Common myeloid progenitor, CD34-positive (primary cell): ENCODE data around the gene MAP3K14. TPM values are rescaled to one million over a fixed set of nuclear protein-coding genes. Genes with fewer than 3 reads are reported as not detected.

Experiments used
- CTCF ChIA-PET: fragments of 350-600 bp; sonication (Branson Sonifier 250); formaldehyde crosslinking; loops from one replicate; lab custom pipeline; 2021; ENCODE audit warnings: antibody characterized with exemption; lab: Charles Lee
- POLR2A ChIA-PET: fragments of 350-600 bp; sonication (Branson Sonifier 250); formaldehyde crosslinking; loops from one replicate; lab custom pipeline; 2021; ENCODE audit warnings: antibody characterized with exemption; lab: Charles Lee
- DNase-seq, 3 donors: peaks; one replicate each; pipeline versions ENCODE4 v3.0.0 to v3.0.0-alpha.2; 2013
- H3K27ac ChIP-seq, 2 experiments: 1 replicate in 1 of 2; 2 replicates in 1 of 2; pipeline ENCODE4 v1.7.0; 2013; ENCODE audit warnings: inconsistent platforms in 2 of 2, low read length in 2 of 2, mild to moderate bottlenecking in 2 of 2, low read depth in 1 of 2, moderate library complexity in 1 of 2; ENCODE audit not compliant: severe bottlenecking in 2 of 2, insufficient read depth in 1 of 2, poor library complexity in 1 of 2
- H3K27me3 ChIP-seq, 5 experiments: replicated peaks in 2 of 5; 1 replicate in 3 of 5; 2 replicates in 2 of 5; pipeline versions ENCODE4 v1.6.1 to v1.7.0; 2013; ENCODE audit warnings: low read length in 4 of 5, mild to moderate bottlenecking in 2 of 5, moderate library complexity in 2 of 5, inconsistent platforms in 1 of 5; ENCODE audit not compliant: insufficient read depth in 5 of 5, control insufficient read depth in 4 of 5
- H3K36me3 ChIP-seq, 4 experiments: 1 replicate in 2 of 4; 2 replicates in 2 of 4; pipeline versions ENCODE4 v1.6.1 to v1.7.0; 2013; ENCODE audit warnings: low read length in 3 of 4, control low read depth in 1 of 4, mild to moderate bottlenecking in 1 of 4; ENCODE audit not compliant: control insufficient read depth in 4 of 4, insufficient read depth in 4 of 4
- H3K4me1 ChIP-seq, 4 experiments: 1 replicate in 3 of 4; 2 replicates in 1 of 4; pipeline versions ENCODE4 v1.6.1 to v1.7.1; 2013; ENCODE audit warnings: low read length in 3 of 4, mild to moderate bottlenecking in 3 of 4, control low read depth in 1 of 4, inconsistent platforms in 1 of 4, moderate library complexity in 1 of 4; ENCODE audit not compliant: control insufficient read depth in 4 of 4, insufficient read depth in 4 of 4; ENCODE audit errors: control extremely low read depth in 1 of 4
- H3K4me3 ChIP-seq, 7 experiments: 1 replicate in 4 of 7; 2 replicates in 3 of 7; pipeline versions ENCODE4 v1.5.1 to v1.7.0; 2013; ENCODE audit warnings: mild to moderate bottlenecking in 7 of 7, low read length in 6 of 7, moderate library complexity in 6 of 7, inconsistent platforms in 2 of 7, low read depth in 2 of 7, control low read depth in 1 of 7; ENCODE audit not compliant: insufficient read depth in 4 of 7, control insufficient read depth in 1 of 7; ENCODE audit errors: extremely low read depth in 1 of 7
- H3K9me3 ChIP-seq, 5 experiments: 1 replicate in 4 of 5; 2 replicates in 1 of 5; pipeline versions ENCODE4 v1.6.1 to v1.7.1; 2013; ENCODE audit warnings: low read length in 4 of 5, mild to moderate bottlenecking in 2 of 5, inconsistent platforms in 1 of 5, low read depth in 1 of 5, moderate library complexity in 1 of 5; ENCODE audit not compliant: control insufficient read depth in 4 of 5, insufficient read depth in 2 of 5; ENCODE audit errors: control extremely low read depth in 1 of 5
- WGBS: methylation state at CpG from one replicate; pipeline ENCODE4 v1.1.5; 2013; ENCODE audit not compliant: insufficient coverage; 5-methylcytosine and 5-hydroxymethylcytosine counted together
- polyA plus RNA-seq: library from polyadenylated mRNA; unstranded; fragments of 120-200 nt; gene quantifications from one replicate; pipeline ENCODE4 v1.2.1, GENCODE V29; 2013

MAP3K14 gene
- polyA plus RNA-seq: 10.0 TPM

DNA sequence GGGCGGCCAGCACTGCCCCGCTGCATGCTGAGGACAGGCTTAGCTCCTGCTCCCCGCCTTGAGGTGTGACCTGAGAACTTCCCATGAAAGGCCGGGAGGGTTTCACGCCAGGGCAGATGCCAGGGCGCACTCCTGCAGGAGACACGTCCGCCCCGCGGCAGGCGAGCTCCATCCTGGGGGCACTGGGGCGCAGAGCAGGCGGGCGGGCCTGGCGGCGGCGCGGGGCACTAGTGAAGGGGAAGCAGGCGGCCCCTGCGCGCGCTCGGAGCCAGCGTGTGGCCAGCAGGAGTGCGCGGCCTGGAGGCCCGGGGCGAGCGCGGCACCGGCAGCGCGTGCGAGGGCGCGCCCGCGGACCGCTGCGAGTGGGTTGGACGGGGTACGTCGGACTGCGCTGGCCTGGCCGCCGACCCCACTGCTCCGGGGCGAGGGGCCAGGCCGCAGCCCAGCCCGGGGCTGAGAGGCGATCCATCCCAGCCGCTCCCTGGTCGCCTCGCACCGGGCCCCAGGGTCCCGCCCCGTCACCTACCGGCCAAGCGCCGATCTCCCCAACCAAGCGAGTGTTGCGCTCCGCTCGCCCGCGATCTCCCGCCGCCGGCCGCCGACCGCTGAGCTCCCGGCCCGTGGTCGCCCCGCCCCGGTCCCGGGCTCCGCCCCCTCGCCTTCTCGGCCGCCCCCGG, at the start of gene MAP3K14:
MAP3K14 (minus strand) TSS at position 587 of the 677 bp plus-strand sequence. CDS start 26,275 bp downstream, outside the sequence.
- Histone ChIP-seq H3K4me1 (peaks cover 45 to 75% (median 71%) of the 10 kb centered on the region in 4 experiments), H3K4me3 (peak within 1 kb of the TSS; percentile 77 to 88 (median 83)), H3K27ac (peak within 1 kb of the TSS; percentile 17 to 84), H3K36me3 (peaks cover 0 to 4% (median 0%) of the 10 kb centered on the region in 4 experiments), H3K9me3 (no peaks in the 10 kb centered on the region), H3K27me3 (no peaks in the 10 kb centered on the region)
- CTCF ChIA-PET: interaction anchor here (0.7 to 10.7 kb wide), 19 partner anchors 9 to 97 kb away, joined by 3 to 75 read pairs (median 5); no protein-coding TSS in a partner anchor
- WGBS: under 1% methylated on average over 72 of the region's 83 CpGs
- POLR2A ChIA-PET: interaction anchor here (0.9 to 2.4 kb wide), 8 partner anchors 17 to 155 kb away, joined by 3 to 9 read pairs (median 6); partner anchors contain the start of gene FMNL1
- peak; percentile 64 to 87 (median 81) for DNase-seq

DNA sequence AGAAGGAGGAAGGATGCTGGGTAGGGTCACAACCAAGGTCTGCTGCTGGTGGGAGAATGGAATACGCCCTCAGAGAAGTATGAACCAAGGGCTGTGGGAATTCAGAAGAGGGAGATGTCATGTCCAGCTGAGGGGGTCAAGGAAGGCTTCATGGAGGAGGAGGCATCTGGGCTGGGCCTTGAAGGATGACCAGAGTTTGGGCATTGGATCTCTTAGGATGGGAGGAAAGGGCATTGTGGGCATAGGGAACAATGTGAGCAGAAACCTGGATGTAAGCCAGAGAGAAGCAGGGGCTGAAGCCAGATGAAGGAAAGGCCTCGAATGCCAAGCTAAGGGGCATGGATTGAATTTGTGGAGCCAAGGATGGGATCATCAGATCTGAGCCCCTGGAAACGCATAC, 49.2 kb upstream of the MAP3K14 start:
- CTCF ChIA-PET: interaction anchor here (0.6 to 1.6 kb wide), 3 partner anchors 54 to 102 kb away, joined by 3 to 4 read pairs (median 3); no protein-coding TSS in a partner anchor
- no peak overlapping the region for H3K4me3 ChIP-seq
- POLR2A ChIA-PET: no interaction called here
- H3K27me3 ChIP-seq: peaks cover 0 to 4% (median 0%) of the 10 kb centered on the region in 5 experiments
- no peak overlapping the region for H3K27ac ChIP-seq
- no peaks in the 10 kb centered on the region for H3K9me3 ChIP-seq
- H3K36me3 ChIP-seq: no peaks in the 10 kb centered on the region
- 100% methylated on average over 2 of the region's 3 CpGs for WGBS
- peaks cover 0 to 9% (median 5%) of the 10 kb centered on the region in 4 experiments for H3K4me1 ChIP-seq
- no peak for DNase-seq

DNA sequence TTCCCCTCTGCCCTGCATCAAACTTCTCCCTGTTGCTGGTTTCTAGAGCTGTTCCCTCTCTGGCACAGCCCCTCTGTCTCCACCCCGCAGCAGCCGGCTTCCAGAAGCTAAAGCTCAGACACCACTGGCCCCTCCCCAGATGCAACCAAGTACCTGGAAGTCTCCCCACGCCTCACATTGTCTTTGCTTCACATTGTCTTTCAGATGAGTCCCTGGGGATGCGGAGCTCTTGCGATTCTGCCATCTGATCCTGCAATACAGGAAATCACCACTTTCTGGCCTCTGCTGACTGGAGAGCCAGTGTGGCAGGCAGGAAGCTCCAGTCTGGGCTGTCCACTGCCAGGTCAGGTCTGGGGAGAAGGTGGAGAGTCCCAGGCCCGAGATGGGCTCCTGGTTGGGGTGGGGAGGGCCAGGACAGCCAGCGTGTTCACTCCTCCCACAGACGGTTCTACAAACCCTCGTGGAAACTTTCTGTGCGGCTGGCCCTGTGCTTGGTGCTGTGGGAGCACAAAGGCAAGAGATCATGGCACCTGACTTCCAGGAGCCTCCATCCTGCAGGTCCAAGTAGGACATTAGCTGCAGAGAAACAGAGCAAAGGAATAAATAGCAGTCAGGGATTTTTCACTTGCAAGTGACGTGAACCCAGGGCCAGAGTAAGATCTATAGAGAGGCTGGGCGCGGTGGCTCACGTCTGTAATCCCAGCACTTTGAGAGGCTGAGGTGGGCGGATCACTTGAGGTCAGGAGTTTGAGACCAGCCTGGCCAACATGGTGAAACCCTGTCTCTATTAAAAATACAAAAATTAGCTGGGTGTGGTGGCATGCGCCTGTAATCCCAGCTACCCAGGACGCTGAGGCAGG, 47.9 kb upstream of the MAP3K14 start:
- no peak overlapping the region for H3K4me3 ChIP-seq
- no peak for DNase-seq
- peaks cover 0 to 4% (median 0%) of the 10 kb centered on the region in 5 experiments for H3K27me3 ChIP-seq
- H3K4me1 ChIP-seq: peaks cover 0 to 1% (median 0%) of the 10 kb centered on the region in 4 experiments
- ChIA-PET POLR2A (interaction anchor here (1.1 kb wide), 1 partner anchor 48 kb away, joined by 4 read pairs; the partner anchor contains the start of gene MAP3K14), CTCF (interaction anchor here (1.6 to 1.7 kb wide), 3 partner anchors 11 to 19 kb away, joined by 3 to 5 read pairs (median 4); no protein-coding TSS in a partner anchor)
- H3K36me3 ChIP-seq: no peaks in the 10 kb centered on the region
- H3K9me3 ChIP-seq: no peaks in the 10 kb centered on the region
- no peak overlapping the region for H3K27ac ChIP-seq
- 81% methylated on average over 14 of the region's 17 CpGs for WGBS

- ChIA-PET POLR2A (no interaction called here), CTCF (interaction anchor here (0.8 to 1.7 kb wide), 4 partner anchors 10 to 61 kb away, joined by 3 to 5 read pairs (median 4); no protein-coding TSS in a partner anchor)
- no peaks in the 10 kb centered on the region for H3K4me1 ChIP-seq
- WGBS: 91% methylated on average over 3 of the region's 3 CpGs
- no peak overlapping the region for H3K4me3 ChIP-seq
- peaks cover 0 to 4% (median 0%) of the 10 kb centered on the region in 5 experiments for H3K27me3 ChIP-seq
- no peaks in the 10 kb centered on the region for H3K36me3 ChIP-seq
- H3K27ac ChIP-seq: no peak overlapping the region
- no peaks in the 10 kb centered on the region for H3K9me3 ChIP-seq
- no peak for DNase-seq
Observed at GRCh38 chr17:45363498-45363897, 46.7 kb upstream of the MAP3K14 start.

DNA sequence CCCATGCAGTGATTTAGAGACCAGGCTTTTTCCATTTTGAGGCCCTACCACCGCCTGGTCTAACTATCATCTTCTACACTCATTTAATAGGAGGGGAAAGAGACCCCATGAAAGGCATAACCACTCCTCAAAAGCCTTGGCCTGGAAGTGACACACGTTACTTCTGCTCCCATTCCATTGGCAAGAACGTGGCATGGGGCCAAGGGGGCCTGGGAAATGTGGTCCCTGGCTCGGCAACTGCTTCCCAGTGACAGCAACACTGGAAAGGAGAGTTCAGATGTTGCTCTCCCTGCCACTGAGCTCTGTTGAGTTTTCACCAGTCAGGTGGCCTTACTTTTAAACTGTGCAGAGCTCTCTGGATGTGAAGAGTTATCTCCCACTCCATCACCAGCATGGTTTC, 45.2 kb upstream of the MAP3K14 start:
- ChIA-PET POLR2A (no interaction called here), CTCF (interaction anchor here (1.5 kb wide), 1 partner anchor 23 kb away, joined by 7 read pairs; no protein-coding TSS in a partner anchor)
- no peaks in the 10 kb centered on the region for H3K4me1 ChIP-seq
- no peak for DNase-seq
- H3K4me3 ChIP-seq: no peak overlapping the region
- H3K27me3 ChIP-seq: peaks cover 0 to 4% (median 0%) of the 10 kb centered on the region in 5 experiments
- no peak overlapping the region for H3K27ac ChIP-seq
- no peaks in the 10 kb centered on the region for H3K9me3 ChIP-seq
- WGBS: 94% methylated on average over 3 of the region's 4 CpGs
- H3K36me3 ChIP-seq: no peaks in the 10 kb centered on the region

DNA sequence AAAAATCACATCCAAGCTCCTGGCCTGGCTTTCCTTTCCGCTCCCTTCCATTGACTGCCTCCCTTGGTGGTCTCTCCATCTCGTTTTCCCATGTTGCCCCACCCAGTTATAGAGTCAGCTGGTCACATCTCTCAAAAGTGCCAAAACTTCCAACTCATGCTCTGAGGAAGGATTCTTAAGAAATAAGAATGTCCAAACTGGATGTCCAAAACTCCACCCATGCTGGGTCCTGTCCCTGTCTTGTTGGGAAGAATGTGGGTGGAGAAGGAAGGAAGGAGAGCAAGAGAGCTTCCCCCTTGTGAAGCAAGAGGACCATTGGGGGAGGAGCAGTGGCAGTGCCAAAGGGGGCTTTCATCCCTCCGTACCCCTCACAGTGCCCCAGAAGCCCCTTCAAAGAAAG, 44.6 kb upstream of the MAP3K14 start:
- Histone ChIP-seq H3K4me3 (no peak overlapping the region), H3K4me1 (no peaks in the 10 kb centered on the region), H3K9me3 (no peaks in the 10 kb centered on the region), H3K27ac (no peak overlapping the region), H3K27me3 (peaks cover 0 to 4% (median 0%) of the 10 kb centered on the region in 5 experiments), H3K36me3 (no peaks in the 10 kb centered on the region)
- ChIA-PET POLR2A (no interaction called here), CTCF (interaction anchor here (0.8 to 1.5 kb wide), 3 partner anchors 16 to 85 kb away, joined by 3 to 7 read pairs (median 5); no protein-coding TSS in a partner anchor)
- no peak for DNase-seq
- WGBS: 100% methylated on average over 1 of the region's 3 CpGs
